Measurements from ENCODE around the gene PRDM16. TPM values are rescaled to one million over a fixed set of nuclear protein-coding genes. Genes with fewer than 3 reads are reported as not detected.

PRDM16 gene
- total and polyA plus RNA-seq, 2 of the 4 experiments (the other 2 are of a cell fraction), result 0.02 TPM; not detected in 1

- in situ Hi-C loops (cut with MboI; ENCODE audit: low sequenced_read_pairs), result loop anchor here (25.0 kb wide), 1 partner anchor 618 kb away; no protein-coding TSS in a partner anchor
- no peak overlapping the region for H2AFZ ChIP-seq (replicated peaks; ENCODE audit: low read length, poor library complexity)
- intact Hi-C loops (cut with micrococcal nuclease), result no loop called here
- H3K9ac ChIP-seq (ENCODE audit: low read depth, low read length), result no peak overlapping the region
- H3K56ac ChIP-seq (ENCODE audit: extremely low read depth, insufficient read depth, low read length), result no peak overlapping the region
- H4K91ac ChIP-seq (ENCODE audit: insufficient read depth, low read depth, low read length), result no peak overlapping the region
- no peak overlapping the region for H3K14ac ChIP-seq (replicated peaks; ENCODE audit: low read depth, low read length)
- no peak overlapping the region for H2BK20ac ChIP-seq (ENCODE audit: low read depth, low read length)
- no peak overlapping the region for H2AK5ac ChIP-seq (ENCODE audit: low read depth, low read length)
- POLR2A ChIA-PET (ENCODE audit: unreplicated experiment), result no interaction called here
- no peaks in the 10 kb centered on the region for H4K20me1 ChIP-seq (ENCODE audit: insufficient read depth, low read length)
- H2BK5ac ChIP-seq (ENCODE audit: low read depth, low read length, poor library complexity, severe bottlenecking), result no peak overlapping the region
- no peaks in the 10 kb centered on the region for H3K79me1 ChIP-seq (ENCODE audit: low read depth in 1 of 2, low read length in 2 of 2)
- CTCF ChIA-PET, result no interaction called here
- no peaks in the 10 kb centered on the region for H3K36me3 ChIP-seq (ENCODE audit: control insufficient read depth, insufficient read depth, low read length)
- WGBS, 2 experiments (ENCODE audit: extremely low coverage in 2 of 2, insufficient read length in 1 of 2), result no CpG with 5 or more reads among the region's 9 CpGs
- H3K4me3 ChIP-seq (ENCODE audit: insufficient read depth, low read depth, low read length), result no peak overlapping the region
- H3K4me2 ChIP-seq (ENCODE audit: low read depth, low read length), result no peak overlapping the region
- H3K27me3 ChIP-seq (ENCODE audit: control insufficient read depth, insufficient read depth, low read length), result no peaks in the 10 kb centered on the region
- no peak overlapping the region for H3K4ac ChIP-seq (ENCODE audit: low read depth, low read length)
- H4K8ac ChIP-seq (ENCODE audit: low read depth in 2 of 2, low read length in 2 of 2), result no peak overlapping the region
- BruUV-seq (replicated peaks), result no TSS peak
- H4K5ac ChIP-seq (ENCODE audit: low read depth, low read length), result no peak overlapping the region
- DNase-seq (no peak), ATAC-seq (ENCODE audit: low read depth) (no peak)
- dilution Hi-C loops (cut with HindIII; ENCODE audit: low sequenced_read_pairs, unreplicated experiment), result no loop called here
- H3K9me3 ChIP-seq (ENCODE audit: control insufficient read depth, insufficient read depth, low read length), result peaks cover 2% of the 10 kb centered on the region; the same call in 1 of the 2 replicates
- H3K18ac ChIP-seq (ENCODE audit: low read depth, low read length), result no peak overlapping the region
- no peak overlapping the region for H2AK9ac ChIP-seq (replicated peaks; ENCODE audit: low read depth, low read length, poor library complexity)
- H2BK15ac ChIP-seq (ENCODE audit: low read depth, low read length), result no peak overlapping the region
- no peaks in the 10 kb centered on the region for H3K4me1 ChIP-seq (ENCODE audit: control insufficient read depth, insufficient read depth, low read length)
- H2BK120ac ChIP-seq (ENCODE audit: low read depth, low read length), result no peak overlapping the region
- no peak overlapping the region for H3K27ac ChIP-seq (ENCODE audit: insufficient read depth, low read length)
- no peak overlapping the region for H3K23ac ChIP-seq (ENCODE audit: low read depth, low read length)
- TF ChIP-seq ELK1 (IDR thresholded peaks at IDR 0.05; ENCODE audit: borderline replicate concordance, low read depth, low read length) (no peak), RAD21 (IDR thresholded peaks at IDR 0.05; ENCODE audit: low read length) (no peak), RCOR1 (IDR thresholded peaks at IDR 0.05; ENCODE audit: insufficient replicate concordance, low read length) (no peak), POLR2A (IDR thresholded peaks at IDR 0.05; ENCODE audit: low read depth, low read length) (no peak), RFX5 (IDR thresholded peaks at IDR 0.05; ENCODE audit: low read depth, low read length) (no peak), CHD1 (IDR thresholded peaks at IDR 0.05; ENCODE audit: low read depth, low read length) (no peak), CTCF (conservative IDR thresholded peaks at IDR 0.05; ENCODE audit: low read depth, low read length) (no peak), BHLHE40 (IDR thresholded peaks at IDR 0.05; ENCODE audit: low read depth, low read length) (no peak)
- TF ChIP-seq, protein P1, sequence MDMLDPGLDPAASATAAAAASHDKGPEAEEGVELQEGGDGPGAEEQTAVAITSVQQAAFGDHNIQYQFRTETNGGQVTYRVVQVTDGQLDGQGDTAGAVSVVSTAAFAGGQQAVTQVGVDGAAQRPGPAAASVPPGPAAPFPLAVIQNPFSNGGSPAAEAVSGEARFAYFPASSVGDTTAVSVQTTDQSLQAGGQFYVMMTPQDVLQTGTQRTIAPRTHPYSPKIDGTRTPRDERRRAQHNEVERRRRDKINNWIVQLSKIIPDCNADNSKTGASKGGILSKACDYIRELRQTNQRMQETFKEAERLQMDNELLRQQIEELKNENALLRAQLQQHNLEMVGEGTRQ (IDR thresholded peaks at IDR 0.05; ENCODE audit: low read depth, low read length), result no peak
- H3K9me1 ChIP-seq (ENCODE audit: insufficient read depth, low read length), result no peaks in the 10 kb centered on the region
Measured at GRCh38 chr1:3055051-3055450, 14.0 kb upstream of the PRDM16 start.
